ENCODE results near the gene FOXO4. TPM values are rescaled to one million over a fixed set of nuclear protein-coding genes. Genes with fewer than 3 reads are reported as not detected.

Gene FOXO4
- total RNA-seq, 1 donor = 4.3 TPM

DNA sequence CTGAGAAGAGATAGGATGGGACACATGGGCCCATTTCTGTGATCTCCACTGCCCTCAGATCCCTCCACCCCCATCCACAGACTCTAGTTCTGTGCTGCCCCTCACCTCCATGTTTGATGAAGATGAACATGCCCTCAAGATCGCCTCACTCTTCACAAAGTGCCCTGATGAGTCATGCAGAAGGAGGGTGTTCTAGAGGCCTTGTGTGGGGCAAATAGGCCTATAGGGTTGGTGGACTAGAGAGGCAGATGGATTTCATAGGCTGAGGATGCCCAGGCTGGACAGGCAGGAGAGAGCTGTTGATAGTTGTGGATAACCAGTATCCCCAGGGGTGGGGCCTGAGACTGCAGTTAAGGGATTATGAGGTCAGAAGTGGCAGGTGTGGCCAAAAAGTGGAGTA, 10.8 kb downstream of the FOXO4 start, which contains the start of gene CXorf65:
TSS of gene CXorf65 (minus strand) at position 314 of the 400 bp plus-strand sequence. CDS start at position 130, 184 bp downstream.
- H3K4me3 ChIP-seq (ENCODE audit: low read depth, low read length) = no peak within 1 kb of the TSS
- no peak for DNase-seq (ENCODE audit: low read depth)
- TF ChIP-seq CTCF (IDR thresholded peaks at IDR 0.05; ENCODE audit: insufficient read depth, low read depth, low read length) = no peak

GRCh38 chrX:71107245-71107644, 11.6 kb downstream of the FOXO4 start:
- TF ChIP-seq CTCF (IDR thresholded peaks at IDR 0.05; ENCODE audit: insufficient read depth, low read depth, low read length) = no peak
- no peak for DNase-seq (ENCODE audit: low read depth)
- H3K4me3 ChIP-seq (ENCODE audit: low read depth, low read length) = no peak overlapping the region

DNA sequence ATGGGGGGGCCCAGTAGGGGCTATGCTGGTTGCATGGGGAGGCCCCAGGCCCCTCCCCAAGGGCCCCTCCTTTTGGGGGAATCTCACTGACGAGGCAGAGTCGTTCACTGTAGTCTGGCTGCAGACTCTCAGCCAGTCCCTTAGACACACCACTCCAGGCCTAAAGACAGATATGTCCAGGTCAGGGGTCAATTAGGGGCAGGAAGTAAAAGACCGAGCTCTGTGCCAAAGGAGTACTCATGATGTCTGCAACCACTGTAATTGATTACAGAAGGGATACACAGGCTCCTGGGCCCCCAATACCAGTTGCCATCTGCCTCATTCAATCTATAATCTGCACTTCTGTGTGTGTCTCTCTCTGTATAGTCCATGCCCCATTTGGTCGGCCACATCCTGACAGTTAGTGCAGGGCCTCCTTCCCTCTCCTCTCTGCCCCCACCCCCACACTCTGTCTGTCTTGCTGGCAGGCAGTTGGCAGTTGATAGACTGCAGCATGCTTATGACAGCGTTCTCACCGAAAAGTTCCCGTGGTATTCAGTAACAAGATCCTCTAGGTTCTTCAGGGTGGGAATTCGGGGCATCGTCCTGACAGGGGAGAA, 12.2 kb downstream of the FOXO4 start:
- no peak for TF ChIP-seq CTCF (IDR thresholded peaks at IDR 0.05; ENCODE audit: insufficient read depth, low read depth, low read length)
- DNase-seq (ENCODE audit: low read depth) = no peak
- H3K4me3 ChIP-seq (ENCODE audit: low read depth, low read length) = no peak overlapping the region

DNA sequence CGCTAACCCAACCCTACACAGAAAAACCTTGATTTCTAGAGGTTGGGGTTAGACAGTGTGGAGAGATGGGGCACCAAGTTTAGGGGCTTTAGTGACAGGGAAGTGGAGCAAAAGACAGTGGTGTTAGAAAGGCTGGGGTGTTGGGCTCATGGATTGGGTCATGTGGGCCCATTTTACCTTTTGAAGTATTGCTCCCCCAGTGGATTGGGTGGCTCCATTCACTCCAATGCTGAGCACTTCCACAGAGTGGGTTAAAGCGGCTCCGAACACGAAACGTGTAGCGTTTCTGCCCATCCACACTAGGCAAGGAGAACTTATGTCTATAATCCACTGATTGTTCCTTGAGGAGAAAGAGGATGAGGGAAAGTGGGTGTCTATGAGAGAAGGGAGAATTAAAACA, 13.4 kb downstream of the FOXO4 start:
- no peak overlapping the region for H3K4me3 ChIP-seq (ENCODE audit: low read depth, low read length)
- DNase-seq (ENCODE audit: low read depth) = no peak
- no peak for TF ChIP-seq CTCF (IDR thresholded peaks at IDR 0.05; ENCODE audit: insufficient read depth, low read depth, low read length)

DNA sequence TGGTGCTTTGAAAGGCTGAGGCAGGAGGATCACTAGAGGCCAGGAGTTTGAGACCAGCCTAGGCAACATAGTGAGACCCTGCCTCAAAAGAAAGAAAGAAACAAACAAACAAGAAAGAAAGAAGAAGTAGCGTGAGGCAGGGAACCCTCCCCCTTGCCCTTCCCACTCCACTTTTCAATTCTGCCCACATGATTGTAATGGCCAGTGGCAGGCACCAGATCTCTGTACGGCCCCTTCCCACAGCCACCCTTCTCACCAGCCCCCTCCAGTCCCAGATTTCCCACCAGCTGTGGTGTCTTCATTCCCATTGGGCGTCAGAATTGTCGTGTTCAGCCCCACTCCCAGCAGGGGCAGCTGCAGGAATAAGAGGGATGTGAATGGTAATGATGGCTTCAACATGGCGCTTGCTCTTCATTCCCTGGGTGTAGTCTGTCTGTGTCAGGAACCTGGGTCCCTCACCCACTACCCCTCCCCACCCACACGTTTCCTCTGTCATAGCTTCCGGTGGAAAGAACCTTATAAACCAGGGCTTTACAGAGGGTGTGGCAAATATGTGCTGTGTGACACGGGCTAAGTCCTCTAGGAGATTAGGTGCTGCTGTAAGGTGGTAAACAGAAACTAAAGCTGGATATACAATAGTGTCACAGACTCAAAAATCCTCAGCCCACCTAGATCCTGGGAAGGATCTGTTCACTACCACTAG, 15.6 kb downstream of the FOXO4 start, which contains the start of gene IL2RG:
TSS of gene IL2RG (minus strand) at position 437 of the 703 bp plus-strand sequence. CDS start at position 399, 38 bp downstream.
- TF ChIP-seq CTCF (IDR thresholded peaks at IDR 0.05; ENCODE audit: insufficient read depth, low read depth, low read length) = no peak
- no peak for DNase-seq (ENCODE audit: low read depth)
- H3K4me3 ChIP-seq (ENCODE audit: low read depth, low read length) = no peak within 1 kb of the TSS

DNA sequence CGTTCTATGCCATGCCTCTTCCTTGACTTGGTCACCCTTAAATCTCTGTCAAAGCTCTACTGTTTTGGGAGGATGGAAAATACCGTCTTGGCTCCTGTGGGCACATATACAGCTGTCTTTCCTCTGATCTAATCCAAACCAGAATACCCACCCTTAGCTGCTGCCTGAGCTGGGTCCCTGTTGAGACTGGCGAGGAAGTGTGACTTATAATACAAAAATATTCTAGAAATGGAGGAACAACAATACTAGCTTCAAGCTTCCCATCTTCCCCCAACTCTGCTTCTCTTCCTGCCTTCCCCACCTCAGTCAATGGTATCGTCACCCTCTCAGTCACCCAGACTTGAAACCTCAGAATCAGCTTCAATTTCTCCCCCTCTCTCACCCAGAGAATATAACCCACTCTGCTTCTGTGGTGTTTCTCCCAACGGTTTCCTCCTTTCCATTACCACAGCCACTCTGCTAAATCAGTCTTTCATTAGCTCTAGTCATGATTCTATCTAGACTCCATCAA, 16.3 kb downstream of the FOXO4 start:
- no peak for DNase-seq (ENCODE audit: low read depth)
- TF ChIP-seq CTCF (IDR thresholded peaks at IDR 0.05; ENCODE audit: insufficient read depth, low read depth, low read length) = no peak
- H3K4me3 ChIP-seq (ENCODE audit: low read depth, low read length) = no peak overlapping the region
